ENCODE data around the gene INO80B. TPM values are rescaled to one million over a fixed set of nuclear protein-coding genes. Genes with fewer than 3 reads are reported as not detected.
A peak's percentile ranks its signal among the peaks of the same experiment; 100 is the strongest.

INO80B gene
- total and polyA plus RNA-seq, 2 donors (not counting 1 experiment from before 2014, with no cell fraction given): 30.4 to 78.6 TPM

- Histone ChIP-seq H3K9ac (ENCODE audit: low read length) (peak within 1 kb of the TSS; percentile 84), H4K20me1 (ENCODE audit: control insufficient read depth, insufficient read depth, low read length, poor library complexity, severe bottlenecking) (no peaks in the 10 kb centered on the region), H3K79me2 (ENCODE audit: control insufficient read depth, insufficient read depth, low read length) (no peaks in the 10 kb centered on the region), H3K9me3 (ENCODE audit: control extremely low read depth in 1 of 3, control insufficient read depth in 2 of 3, insufficient read depth in 1 of 3, low read length in 2 of 3) (no peaks in the 10 kb centered on the region), H3K4me1 (ENCODE audit: control insufficient read depth in 2 of 2, insufficient read depth in 2 of 2, low read length in 2 of 2) (peaks cover 29 to 41% of the 10 kb centered on the region in 2 donors), H3K36me3 (replicated peaks in 1 of 2; ENCODE audit: control extremely low read depth in 1 of 2, control insufficient read depth in 1 of 2, extremely low read depth in 1 of 2, insufficient read depth in 2 of 2, low read length in 1 of 2) (peaks cover 0 to 11% of the 10 kb centered on the region in 2 experiments), H3K4me3 (ENCODE audit: control extremely low read depth in 1 of 5, extremely low read depth in 1 of 5, insufficient read depth in 1 of 5, low read depth in 2 of 5, low read length in 4 of 5) (peak within 1 kb of the TSS; percentile 61 to 98 (median 90)), H3K27ac (ENCODE audit: low read length in 2 of 2) (peak within 1 kb of the TSS; percentile 94), H2AFZ (ENCODE audit: insufficient read depth, low read depth, low read length, poor library complexity, severe bottlenecking) (peak within 1 kb of the TSS; percentile 71), H3K4me2 (replicated peaks; ENCODE audit: low read depth, low read length, poor library complexity, severe bottlenecking) (peak within 1 kb of the TSS; percentile 86), H3K27me3 (replicated peaks in 1 of 4; ENCODE audit: control extremely low read depth in 1 of 4, control insufficient read depth in 3 of 4, insufficient read depth in 4 of 4, low read length in 3 of 4) (no peaks in the 10 kb centered on the region)
- WGBS (ENCODE audit: insufficient coverage): under 1% methylated on average over 55 of the region's 57 CpGs
- intact Hi-C loops (cut with micrococcal nuclease): loop anchor here (1.0 to 2.0 kb wide), 7 partner anchors 19 to 223 kb away; partner anchors contain the start of genes AUP1, CCDC142, HTRA2 and MTHFD2
- H3K4me3 Mint-ChIP-seq: peak within 1 kb of the TSS; percentile 98
- peaks cover 43% of the 10 kb centered on the region for H3K4me1 Mint-ChIP-seq
- TF ChIP-seq CTCF (IDR thresholded peaks at IDR 0.05) (no peak), EZH2 (IDR thresholded peaks at IDR 0.05; ENCODE audit: borderline replicate concordance, insufficient read depth, low read depth, low read length, poor library complexity, severe bottlenecking) (no peak)
- peak within 1 kb of the TSS; percentile 99 for H3K27ac Mint-ChIP-seq
- H3K9me3 Mint-ChIP-seq (ENCODE audit: insufficient read depth): no peaks in the 10 kb centered on the region
- POLR2A ChIA-PET: interaction anchor here (0.6 to 2.0 kb wide), 6 partner anchors 10 to 243 kb away, joined by 3 to 19 read pairs (median 4); partner anchors contain the start of genes MOB1A and WBP1
- no peaks in the 10 kb centered on the region for H3K27me3 Mint-ChIP-seq
- ATAC-seq (ENCODE audit: low read depth) (peak; percentile 90), DNase-seq (peak; percentile 97)
- CTCF ChIA-PET: interaction anchor here (0.7 to 2.1 kb wide), 10 partner anchors 16 to 599 kb away, joined by 3 to 10 read pairs (median 4); partner anchors contain the start of genes INO80B and WBP1
These were observed 33.5 kb upstream of the INO80B start, which contains the start of the genes C2orf81 and WDR54 for GRCh38 chr2:74421221-74421870. Gene C2orf81 (minus strand): TSS chr2:74421619. CDS start chr2:74421560, 59 bp downstream. Gene WDR54 (plus strand): TSS chr2:74421730. CDS start chr2:74422154, 424 bp downstream.

Data from B cell (primary cell).